ENCODE measurements around the gene CAMKMT. TPM values are rescaled to one million over a fixed set of nuclear protein-coding genes. Genes with fewer than 3 reads are reported as not detected.
A peak's percentile ranks its signal among the peaks of the same experiment; 100 is the strongest.

Gene CAMKMT
- 4.3 and 4.6 TPM in 2 replicates for total RNA-seq (2014; rRNA removed; shearing (Covaris generic))
- 3.9 and 6.2 TPM in 2 replicates for polyA plus RNA-seq (2015; cell fraction: cytosol; rRNA removed)
- 0.74 and 4.1 TPM in 2 replicates for polyA plus RNA-seq (2015; cell fraction: nucleus; rRNA removed)

DNA sequence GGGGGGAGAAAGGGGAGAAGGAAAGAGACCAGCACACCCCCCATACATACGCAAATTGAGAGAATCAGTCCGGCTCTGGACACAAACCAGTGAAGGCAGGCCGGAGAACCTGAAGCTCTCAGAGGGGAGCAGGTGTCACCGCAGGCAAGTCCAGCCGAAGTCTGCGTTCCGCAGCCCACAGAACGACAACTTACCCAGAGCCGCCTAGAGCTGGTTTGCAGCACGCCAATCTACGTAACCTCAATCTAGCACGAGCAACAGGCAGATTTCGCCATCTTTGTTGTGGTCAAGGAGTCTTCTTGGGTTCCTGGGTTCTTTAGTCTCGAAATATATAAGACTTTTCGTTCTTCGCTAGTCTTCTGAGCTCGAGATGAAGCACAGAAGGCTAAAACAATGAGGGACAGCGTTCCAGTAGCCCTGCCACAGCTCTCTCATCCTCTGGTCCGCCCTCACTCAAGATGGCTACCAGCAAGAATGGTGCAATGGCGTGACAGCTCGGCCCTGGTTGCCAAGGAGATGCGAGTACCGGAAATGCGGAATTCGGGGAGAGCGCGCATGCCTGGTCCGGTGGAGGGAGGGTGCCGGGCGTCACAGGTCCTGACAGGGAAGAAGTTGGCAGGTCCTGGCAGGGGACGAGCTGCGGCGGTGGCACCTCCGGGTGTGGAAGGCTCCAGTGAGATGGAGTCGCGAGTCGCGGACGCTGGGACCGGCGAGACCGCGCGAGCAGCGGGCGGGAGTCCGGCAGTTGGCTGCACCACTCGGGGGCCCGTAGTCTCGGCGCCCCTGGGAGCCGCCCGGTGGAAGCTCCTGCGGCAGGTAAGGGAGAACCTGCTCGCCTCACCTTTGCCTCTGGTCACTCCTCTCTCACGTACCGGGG is at the start of gene CAMKMT, which contains the start of gene PREPL:
CAMKMT (plus strand) TSS at position 618 of the 877 bp plus-strand sequence.
PREPL (minus strand) TSS at position 165 of the 877 bp plus-strand sequence. CDS start 15,152 bp downstream, outside the sequence.
- DNase-seq (ENCODE audit: low read depth): peak; percentile 91

GRCh38 chr2:44314362-44314761 is 47.4 kb upstream of the CAMKMT start:
- DNase-seq (ENCODE audit: low read depth): no peak

- DNase-seq (ENCODE audit: low read depth): no peak
Measured at GRCh38 chr2:44315945-44316344, 45.8 kb upstream of the CAMKMT start.

GRCh38 chr2:44320832-44321231 is 40.9 kb upstream of the CAMKMT start:
- no peak for DNase-seq (ENCODE audit: low read depth)

DNA sequence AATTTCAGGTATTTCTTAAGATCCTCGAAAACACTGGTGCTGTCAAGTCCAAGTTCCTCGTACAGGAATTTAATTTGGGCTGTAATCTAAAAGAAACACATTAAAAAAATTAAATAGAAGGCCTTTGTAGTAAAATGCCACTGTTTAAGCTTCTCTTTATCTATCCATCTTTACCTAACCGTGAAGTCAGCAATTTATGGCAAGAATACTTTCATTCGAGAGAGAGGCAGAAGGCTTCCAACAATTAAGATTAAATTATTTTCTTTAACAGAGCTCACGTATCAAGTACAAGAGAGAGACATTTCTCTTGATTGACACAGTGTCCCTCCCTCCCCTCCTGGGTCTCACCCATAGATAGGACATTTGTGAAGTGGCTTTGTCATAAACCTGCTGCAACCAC is 40.4 kb upstream of the CAMKMT start:
- no peak for DNase-seq (ENCODE audit: low read depth)

DNA sequence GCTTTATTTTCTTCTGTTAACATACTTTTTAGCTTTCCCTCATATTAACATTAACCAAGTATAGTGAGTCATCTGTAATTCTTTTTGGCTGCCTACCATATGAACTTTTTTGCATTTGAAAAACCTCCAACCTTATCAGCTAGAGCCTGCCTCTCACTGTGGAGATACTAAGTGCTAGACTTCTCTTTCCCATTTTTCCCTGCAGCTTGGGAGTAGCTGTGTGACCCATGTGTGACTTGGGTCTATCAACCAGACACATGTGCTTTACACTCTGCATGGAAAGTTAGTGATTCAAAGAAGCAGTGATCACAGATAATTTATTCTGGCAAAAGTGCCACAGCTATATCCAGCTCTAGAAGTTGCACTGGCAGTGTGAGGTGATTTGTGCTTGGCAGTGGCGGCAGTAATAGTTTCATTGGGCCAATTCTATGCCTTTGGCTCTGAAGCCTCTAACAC is 36.7 kb upstream of the CAMKMT start:
- DNase-seq (ENCODE audit: low read depth): peak; percentile 8

DNA sequence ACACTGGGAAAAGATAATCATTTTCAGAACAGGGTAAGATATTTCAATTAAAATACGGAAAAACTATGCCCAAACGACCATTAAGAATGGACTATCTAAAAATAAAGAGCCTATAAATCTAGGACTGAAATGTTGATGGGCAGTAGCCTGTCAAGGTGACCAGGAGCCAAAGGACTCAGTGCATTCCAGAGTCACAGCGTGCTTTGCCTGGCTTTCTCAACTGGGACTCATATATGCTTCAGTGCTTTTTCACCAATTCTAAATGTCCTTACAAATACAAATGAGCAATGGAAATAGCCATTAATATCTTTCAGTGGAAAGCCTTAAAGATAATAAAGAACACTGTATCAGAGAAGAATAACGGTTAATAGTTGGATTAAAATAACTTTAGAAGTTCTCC is 35.9 kb upstream of the CAMKMT start:
- no peak for DNase-seq (ENCODE audit: low read depth)

GRCh38 chr2:44326548-44327264 is 35.0 kb upstream of the CAMKMT start:
- DNase-seq (ENCODE audit: low read depth): no peak

GRCh38 chr2:44328750-44329149 is 33.0 kb upstream of the CAMKMT start:
- DNase-seq (ENCODE audit: low read depth): no peak

- no peak for DNase-seq (ENCODE audit: low read depth)
Measured at GRCh38 chr2:44329343-44329742, 32.4 kb upstream of the CAMKMT start.

- DNase-seq (ENCODE audit: low read depth): no peak
Measured at GRCh38 chr2:44330801-44331200, 30.9 kb upstream of the CAMKMT start.

- DNase-seq (ENCODE audit: low read depth): no peak
Measured at GRCh38 chr2:44333994-44334393, 27.8 kb upstream of the CAMKMT start.

DNA sequence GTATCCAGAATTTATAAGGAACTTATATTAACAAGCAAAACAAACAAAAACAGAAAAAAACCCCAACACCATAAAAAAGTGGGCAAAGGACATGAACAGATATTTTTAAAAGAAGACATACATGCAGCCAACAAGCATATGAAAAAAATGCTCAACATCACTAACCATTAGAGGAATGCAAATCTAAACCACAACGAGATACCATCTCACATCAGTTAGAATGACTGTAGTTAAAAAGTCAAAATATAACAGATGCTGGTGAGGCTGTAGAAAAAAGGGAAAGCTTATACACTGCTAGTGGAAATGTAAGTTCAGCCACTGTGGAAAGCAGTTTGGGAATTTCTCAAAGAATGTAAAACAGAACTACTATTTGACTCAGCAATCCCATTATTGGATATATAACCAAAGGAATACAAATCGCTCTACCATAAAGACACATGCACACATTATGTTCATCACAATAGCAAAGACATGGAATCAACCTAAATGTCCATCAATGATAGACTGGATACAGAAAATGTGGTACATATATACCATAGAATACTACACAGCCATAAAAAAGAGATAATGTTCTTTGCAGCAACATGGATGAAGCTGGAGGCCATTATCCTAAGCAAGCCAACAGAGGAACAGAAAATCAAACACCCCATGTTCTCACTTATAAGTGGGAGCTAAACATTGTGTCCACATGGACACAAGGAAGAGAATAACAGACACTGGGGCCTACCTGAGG is 25.8 kb upstream of the CAMKMT start:
- no peak for DNase-seq (ENCODE audit: low read depth)

DNA sequence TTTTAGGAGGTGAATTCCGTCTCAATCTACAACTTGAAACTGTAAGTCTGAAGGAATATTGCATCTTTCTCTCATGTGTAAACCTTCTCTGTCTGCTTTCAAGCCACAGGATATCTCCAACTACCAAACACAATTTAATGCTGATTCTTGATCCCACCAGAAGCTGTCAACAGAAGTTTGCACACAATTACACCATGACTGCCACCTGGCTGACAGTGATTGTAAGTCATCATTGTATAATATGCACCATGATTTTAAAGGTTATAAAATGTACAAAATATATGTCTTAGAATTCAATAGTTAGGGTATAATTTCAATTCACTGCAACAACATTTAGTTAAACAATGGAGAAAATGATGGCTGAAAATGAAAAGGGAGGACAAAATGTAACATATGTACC is 18.9 kb upstream of the CAMKMT start:
- no peak for DNase-seq (ENCODE audit: low read depth)

- no peak for DNase-seq (ENCODE audit: low read depth)
Measured at GRCh38 chr2:44347526-44347925, 14.2 kb upstream of the CAMKMT start.

DNA sequence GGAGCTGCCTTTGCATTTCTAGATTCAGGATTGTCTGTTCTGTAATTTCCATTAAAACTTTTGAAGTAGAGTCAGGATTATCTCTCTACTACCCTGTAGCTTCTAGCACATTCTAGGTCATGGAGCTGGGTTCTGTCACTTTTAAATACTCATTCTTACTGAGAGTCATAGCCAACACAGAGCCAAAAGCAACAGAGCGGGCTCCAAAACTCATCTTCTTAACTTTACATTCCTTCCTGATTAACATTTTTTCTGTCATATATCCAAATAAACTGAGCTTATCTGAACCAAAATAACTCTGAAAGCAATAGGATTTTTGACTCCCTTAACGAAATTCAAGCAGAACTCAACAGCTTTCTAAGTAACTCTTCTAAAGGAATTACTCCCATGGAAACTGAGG is 13.3 kb upstream of the CAMKMT start:
- no peak for DNase-seq (ENCODE audit: low read depth)

GRCh38 chr2:44349506-44349905 is 12.2 kb upstream of the CAMKMT start:
- DNase-seq (ENCODE audit: low read depth): no peak

GRCh38 chr2:44351088-44351487 is 10.7 kb upstream of the CAMKMT start:
- DNase-seq (ENCODE audit: low read depth): no peak

DNA sequence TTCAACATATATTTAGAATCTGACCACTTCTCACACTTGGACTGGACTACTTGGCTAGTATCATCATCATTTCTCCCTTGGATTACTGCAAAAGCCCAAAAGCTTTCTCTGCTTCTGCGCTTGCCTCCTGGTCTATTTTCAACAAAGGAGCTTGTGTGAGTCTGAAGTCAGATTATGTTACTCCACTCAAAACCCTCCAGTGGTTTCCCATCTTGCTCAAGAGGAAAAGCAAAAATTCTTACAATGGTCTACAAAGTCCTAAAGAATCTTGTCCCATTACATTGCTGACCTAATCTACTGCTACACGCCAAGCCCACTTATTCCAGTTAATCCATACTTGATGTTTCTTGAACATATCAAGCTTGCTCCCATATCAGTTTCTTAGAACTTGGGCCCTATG is 10.1 kb upstream of the CAMKMT start:
- no peak for DNase-seq (ENCODE audit: low read depth)

DNA sequence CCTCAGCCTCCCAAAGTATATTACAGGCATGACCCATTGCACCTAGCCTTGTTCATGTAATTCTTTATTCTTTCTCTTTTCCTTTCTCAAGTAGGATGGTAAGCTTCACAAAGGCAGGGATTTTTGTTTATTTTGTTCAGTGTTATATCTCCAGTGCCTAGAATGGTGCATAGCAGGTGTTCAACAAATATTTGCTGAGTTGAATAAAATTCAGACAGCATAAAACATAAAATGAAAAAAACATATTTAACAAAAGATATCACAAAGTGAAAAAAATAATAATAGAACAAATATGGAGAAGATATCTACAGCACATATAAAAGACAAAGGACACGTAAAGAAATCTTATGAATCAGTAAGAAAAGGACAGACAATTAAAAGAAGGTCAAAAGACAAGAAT is 9.2 kb upstream of the CAMKMT start:
- no peak for DNase-seq (ENCODE audit: low read depth)

- DNase-seq (ENCODE audit: low read depth): no peak
Measured at GRCh38 chr2:44354761-44355160, 7.0 kb upstream of the CAMKMT start.

Measured in HT1080 (cell line).